Endodermal cell (in vitro differentiated cells): ENCODE data around the gene DDHD1. TPM values are rescaled to one million over a fixed set of nuclear protein-coding genes. Genes with fewer than 3 reads are reported as not detected.

Source experiments
- DNase-seq: peaks from one replicate; pipeline ENCODE4 v3.0.0-alpha.2; 2017
- H3K27ac ChIP-seq: 2 replicates; pipeline ENCODE4 v1.5.1; 2013; ENCODE audit warnings: mild to moderate bottlenecking, low read depth, low read length, moderate library complexity
- H3K27me3 ChIP-seq: 2 replicates; pipeline ENCODE4 v1.6.1; 2013; ENCODE audit warnings: mild to moderate bottlenecking, low read length, moderate library complexity; ENCODE audit not compliant: insufficient read depth, control insufficient read depth, poor library complexity, severe bottlenecking
- H3K36me3 ChIP-seq: 2 replicates; pipeline ENCODE4 v1.7.0; 2013; ENCODE audit warnings: mild to moderate bottlenecking, low read length, moderate library complexity; ENCODE audit not compliant: control insufficient read depth, insufficient read depth
- H3K4me1 ChIP-seq: one replicate; pipeline ENCODE4 v1.7.0; 2013; ENCODE audit warnings: low read length; ENCODE audit not compliant: control insufficient read depth, insufficient read depth
- H3K4me3 ChIP-seq: 2 replicates; pipeline ENCODE4 v1.5.1; 2013; ENCODE audit warnings: mild to moderate bottlenecking, low read length, moderate library complexity
- H3K9ac ChIP-seq: 2 replicates; pipeline ENCODE4 v1.6.1; 2013; ENCODE audit warnings: mild to moderate bottlenecking, low read length, moderate library complexity; ENCODE audit not compliant: poor library complexity, severe bottlenecking; ENCODE audit errors: extremely low read depth
- H3K9me3 ChIP-seq: 2 replicates; pipeline ENCODE4 v1.6.1; 2013; ENCODE audit warnings: mild to moderate bottlenecking, low read length, moderate library complexity; ENCODE audit not compliant: control insufficient read depth
- H3K27ac Mint-ChIP-seq: 2 replicates; pipeline ENCODE4 v1.8.0; 2020; ENCODE audit warnings: mixed read lengths
- H3K27me3 Mint-ChIP-seq: 2 replicates; pipeline ENCODE4 v1.8.0; 2021; ENCODE audit warnings: mild to moderate bottlenecking, mixed read lengths; ENCODE audit not compliant: insufficient read depth
- H3K36me3 Mint-ChIP-seq: 2 replicates; pipeline ENCODE4 v1.8.0; 2020; ENCODE audit warnings: low read depth, mixed read lengths
- H3K4me1 Mint-ChIP-seq: 2 replicates; pipeline ENCODE4 v1.8.0; 2020; ENCODE audit warnings: mixed read lengths
- H3K4me3 Mint-ChIP-seq: 2 replicates; pipeline ENCODE4 v1.8.0; 2020; ENCODE audit warnings: mild to moderate bottlenecking, moderate library complexity, mixed read lengths
- H3K9me3 Mint-ChIP-seq: 2 replicates; pipeline ENCODE4 v1.8.0; 2020; ENCODE audit warnings: mild to moderate bottlenecking, mixed read lengths
- CTCF ChIP-seq: fragments of 200-600 bp; sonication (generic); conservative IDR thresholded peaks from 2 replicates; pipeline ENCODE4 v1.5.0; 2021; ENCODE audit warnings: antibody characterized with exemption, mild to moderate bottlenecking
- WGBS, 2 experiments: methylation state at CpG; one replicate each; pipeline versions ENCODE4 v1.1.5 to v1.1.7; 2013; ENCODE audit warnings: missing lambda C conversion rate in 2 of 2, mixed read lengths in 1 of 2; ENCODE audit not compliant: insufficient coverage in 1 of 2, insufficient read length in 1 of 2; 5-methylcytosine and 5-hydroxymethylcytosine counted together
- total RNA-seq, 2 donors: library from RNA; stranded (reverse); fragmentation: NEBNext Ultra II Directional in 1 of 2; extraction: Animal tissue kit (Norgen Biotek cat#: 25700) in 1 of 2; gene quantifications; 2 replicates in 1 of 2; 3 replicates in 1 of 2; pipeline ENCODE4 v1.2.1, GENCODE V29; 2021

The DDHD1 gene
- total RNA-seq, 2 donors from 2014 or later = 26.2 to 27.1 TPM

GRCh38 chr14:52988139-52988538 lies 165.0 kb downstream of the DDHD1 start:
- H3K9me3 ChIP-seq = no peaks in the 10 kb centered on the region

GRCh38 chr14:52987514-52987913 lies 165.6 kb downstream of the DDHD1 start:
- Histone ChIP-seq H3K4me3 (no peak overlapping the region), H3K9me3 (no peaks in the 10 kb centered on the region), H3K27ac (no peak overlapping the region), H3K36me3 (no peaks in the 10 kb centered on the region), H3K9ac (no peak overlapping the region), H3K4me1 (no peaks in the 10 kb centered on the region), H3K27me3 (no peaks in the 10 kb centered on the region)
- H3K27me3 Mint-ChIP-seq = no peaks in the 10 kb centered on the region
- 68 to 81% methylated on average over 3 of the region's 3 CpGs for WGBS, 2 experiments
- DNase-seq = no peak
- no peak for TF ChIP-seq CTCF
- no peaks in the 10 kb centered on the region for H3K9me3 Mint-ChIP-seq
- H3K36me3 Mint-ChIP-seq = no peaks in the 10 kb centered on the region
- no peaks in the 10 kb centered on the region for H3K4me1 Mint-ChIP-seq
- H3K27ac Mint-ChIP-seq = no peak overlapping the region
- no peak overlapping the region for H3K4me3 Mint-ChIP-seq

More at GRCh38 chr14:52988139-52988538, 165.0 kb downstream of the DDHD1 start:
- H3K36me3 ChIP-seq = no peaks in the 10 kb centered on the region
- H3K27ac ChIP-seq = no peak overlapping the region
- no peak overlapping the region for H3K4me3 ChIP-seq
- H3K4me1 ChIP-seq = no peaks in the 10 kb centered on the region
- DNase-seq = no peak
- no peak overlapping the region for H3K27ac Mint-ChIP-seq
- H3K9ac ChIP-seq = no peak overlapping the region
- H3K27me3 Mint-ChIP-seq = no peaks in the 10 kb centered on the region
- no peaks in the 10 kb centered on the region for H3K36me3 Mint-ChIP-seq
- H3K4me3 Mint-ChIP-seq = no peak overlapping the region
- no peaks in the 10 kb centered on the region for H3K9me3 Mint-ChIP-seq
- no peaks in the 10 kb centered on the region for H3K4me1 Mint-ChIP-seq
- no peak for TF ChIP-seq CTCF
- no peaks in the 10 kb centered on the region for H3K27me3 ChIP-seq

GRCh38 chr14:52987042-52987441 lies 166.1 kb downstream of the DDHD1 start:
- no peaks in the 10 kb centered on the region for H3K9me3 ChIP-seq
- 50 to 72% methylated on average over 1 to 2 of the region's 2 CpGs for WGBS, 2 experiments
- H3K36me3 Mint-ChIP-seq = no peaks in the 10 kb centered on the region

More at GRCh38 chr14:52987042-52987441, 166.1 kb downstream of the DDHD1 start:
- no peak overlapping the region for H3K4me3 ChIP-seq
- no peaks in the 10 kb centered on the region for H3K27me3 ChIP-seq
- Mint-ChIP-seq H3K9me3 (no peaks in the 10 kb centered on the region), H3K27me3 (no peaks in the 10 kb centered on the region), H3K4me1 (no peaks in the 10 kb centered on the region), H3K27ac (no peak overlapping the region), H3K4me3 (no peak overlapping the region)
- H3K27ac ChIP-seq = no peak overlapping the region
- H3K4me1 ChIP-seq = no peaks in the 10 kb centered on the region
- TF ChIP-seq CTCF = no peak
- no peak for DNase-seq
- no peak overlapping the region for H3K9ac ChIP-seq
- no peaks in the 10 kb centered on the region for H3K36me3 ChIP-seq

Other genes starting within 250 kb of the DDHD1 start
- gene FERMT2, start 202.3 kb downstream of the DDHD1 start, total RNA-seq = 100 to 1,000 TPM; 350 to 377 TPM